ENCODE measurements around the gene DPH1.
"Not testable (repeated sequence)": the region's sequence is repeated elsewhere in the genome, so short reads cannot be mapped to it uniquely, and the experiment has no call there.

DPH1 gene

DNA sequence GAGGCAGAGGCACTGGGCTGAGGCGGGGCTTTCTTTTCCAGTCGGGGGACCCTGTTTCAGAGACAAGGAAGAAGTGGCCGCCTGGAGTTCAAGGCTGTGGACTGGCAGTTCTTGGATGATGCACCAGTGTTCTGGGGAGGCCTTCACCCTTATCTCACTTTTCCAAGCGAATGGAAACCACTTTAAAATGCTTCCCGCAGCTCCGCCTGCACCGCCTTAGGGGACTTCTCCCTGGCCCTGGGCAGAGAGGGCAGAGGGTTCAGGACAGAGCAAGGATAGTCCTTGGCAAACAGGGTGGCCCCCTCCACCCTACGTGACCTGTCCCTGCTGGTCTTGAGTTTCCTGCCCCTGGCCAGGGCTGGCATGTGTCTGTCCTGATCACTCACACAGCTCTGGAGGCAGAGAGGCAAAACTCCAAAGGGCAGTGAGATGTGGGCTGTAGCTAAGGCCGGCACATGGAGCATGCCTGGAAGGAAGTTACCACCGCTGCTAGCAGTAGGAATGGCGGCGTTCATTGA, 25.5 kb upstream of the DPH1 start:
- no peak for DNase-seq

DNA sequence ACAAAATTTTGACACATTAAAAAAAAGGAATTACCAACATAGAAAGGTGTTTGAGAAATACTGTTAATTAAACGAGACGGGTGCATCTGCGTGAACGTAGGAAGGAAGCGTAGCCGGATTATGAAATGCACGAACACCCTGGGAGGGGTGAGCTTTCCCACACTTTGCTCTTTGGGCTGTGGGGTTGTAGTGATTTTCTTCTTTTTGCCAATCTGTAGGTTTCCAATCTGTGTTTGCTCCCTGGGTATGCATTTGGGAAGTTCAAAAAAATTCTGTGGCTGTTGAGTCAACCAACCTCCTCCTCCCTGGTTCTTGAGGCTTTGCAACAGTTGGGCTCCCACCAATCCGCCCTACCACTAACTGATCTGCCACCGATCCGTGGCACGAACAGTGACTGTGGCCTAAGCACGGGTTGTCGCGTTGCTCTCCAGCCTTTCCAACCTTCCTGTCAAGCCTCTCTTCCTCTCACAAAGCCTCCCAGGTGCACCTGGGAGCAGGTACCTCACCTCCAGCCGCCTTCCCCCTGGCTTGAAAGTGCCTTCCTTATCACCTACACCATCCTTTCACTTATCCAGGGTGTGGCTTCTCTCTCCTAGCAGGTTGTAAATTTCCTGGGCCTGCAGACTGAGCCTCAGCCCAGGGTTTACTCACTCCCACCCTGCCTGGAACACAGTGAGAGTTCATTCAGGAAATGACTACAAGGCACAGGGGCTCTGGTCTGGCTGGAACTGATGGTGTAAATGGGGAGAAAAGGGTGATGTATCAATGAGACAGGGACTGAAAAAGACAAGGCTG, 21.4 kb upstream of the DPH1 start:
- DNase-seq: no peak

DNA sequence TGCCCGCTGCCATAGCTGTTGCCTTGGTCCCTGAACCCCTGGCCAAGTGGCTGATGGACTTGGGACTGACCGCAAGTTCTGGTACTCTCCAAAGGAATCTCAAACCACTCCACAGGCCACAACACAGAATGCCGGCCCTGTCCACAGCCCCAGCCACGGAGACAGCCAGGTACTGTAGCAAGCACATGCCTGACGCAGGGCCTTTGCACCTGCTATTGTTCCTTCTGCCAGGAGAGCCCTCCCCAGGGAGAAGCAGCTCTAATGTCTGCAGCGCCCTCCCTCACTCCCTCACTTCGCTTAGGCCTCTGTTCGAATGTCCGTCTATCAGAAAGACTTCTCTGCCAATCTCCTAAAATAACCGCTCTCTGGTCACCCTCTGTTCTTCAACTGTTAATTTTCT, 20.2 kb upstream of the DPH1 start:
- DNase-seq: no peak

DNA sequence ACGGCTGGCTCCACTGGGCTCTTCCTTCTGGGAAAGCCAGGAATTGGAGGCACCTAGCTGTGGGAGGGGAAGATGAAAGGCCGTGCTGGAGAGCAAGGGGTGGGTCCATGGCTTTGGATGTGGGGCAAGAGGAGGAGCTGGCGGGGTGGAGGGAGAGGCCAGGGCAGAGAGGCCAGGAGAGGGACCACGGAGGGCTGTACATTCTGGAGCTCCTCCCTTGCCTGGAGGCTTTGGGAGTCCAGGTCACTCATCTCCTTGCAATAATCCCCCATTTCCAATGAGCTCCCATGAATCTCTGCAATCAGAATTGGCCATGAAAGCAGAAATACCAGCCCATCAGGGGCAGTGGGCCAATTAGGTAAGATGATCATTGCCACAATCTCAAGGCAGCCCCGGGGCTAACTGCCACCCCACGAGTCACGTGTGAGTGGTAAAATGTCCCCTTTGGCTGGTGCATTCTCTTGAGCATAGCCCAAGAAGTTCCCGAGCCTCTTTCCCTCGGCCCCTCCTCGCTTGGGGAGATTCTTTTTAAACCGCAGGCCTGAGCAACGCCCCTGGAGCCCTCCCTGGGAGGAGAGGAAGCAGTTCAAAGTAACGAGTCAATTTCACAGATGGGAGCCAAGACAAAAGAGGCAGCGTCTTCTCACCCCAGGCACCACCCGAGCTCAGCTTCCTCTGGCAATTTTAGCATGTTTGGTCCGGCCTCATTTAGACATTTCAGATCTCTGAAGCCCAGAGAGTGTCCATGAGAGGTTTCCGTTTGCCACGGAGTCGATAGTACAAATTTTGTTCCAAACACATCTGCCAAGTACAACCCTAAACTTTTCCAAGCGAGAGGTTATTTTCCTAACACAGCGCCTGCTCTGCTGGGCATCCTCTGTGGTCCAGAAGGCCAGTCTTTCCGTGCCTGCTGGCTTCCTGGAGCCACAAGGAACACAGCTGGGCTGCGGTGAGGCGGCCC, 18.3 kb upstream of the DPH1 start:
- DNase-seq: no peak

GRCh38 chr17:2012499-2012898, 17.5 kb upstream of the DPH1 start:
- no peak for DNase-seq

- not testable (repeated sequence) for DNase-seq
These were observed 16.5 kb upstream of the DPH1 start for GRCh38 chr17:2013220-2013993.

DNA sequence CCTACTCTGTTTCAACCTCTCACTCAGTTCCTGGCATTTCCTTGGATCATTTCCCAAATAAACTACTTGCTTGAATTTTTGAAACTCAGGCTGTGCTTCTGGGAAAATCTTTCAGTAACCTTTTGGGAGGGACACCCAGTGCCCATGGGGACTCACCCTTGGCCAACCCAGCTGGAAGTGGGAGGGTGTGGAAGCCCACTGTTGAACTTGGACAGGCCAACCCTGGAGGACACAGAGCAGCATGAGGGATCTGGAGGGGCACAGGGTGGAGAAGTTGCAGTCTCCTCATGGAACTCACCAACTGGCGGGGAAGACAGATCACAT, 16.0 kb upstream of the DPH1 start:
- no peak for DNase-seq

- no peak for DNase-seq
These were observed 14.6 kb upstream of the DPH1 start for GRCh38 chr17:2015314-2015713.

- no peak for DNase-seq
These were observed 13.5 kb upstream of the DPH1 start for GRCh38 chr17:2016494-2016893.

GRCh38 chr17:2017274-2017941, 12.5 kb upstream of the DPH1 start:
- DNase-seq: peak in 3 of 58 donors; percentile 17 to 53 (median 36)

DNA sequence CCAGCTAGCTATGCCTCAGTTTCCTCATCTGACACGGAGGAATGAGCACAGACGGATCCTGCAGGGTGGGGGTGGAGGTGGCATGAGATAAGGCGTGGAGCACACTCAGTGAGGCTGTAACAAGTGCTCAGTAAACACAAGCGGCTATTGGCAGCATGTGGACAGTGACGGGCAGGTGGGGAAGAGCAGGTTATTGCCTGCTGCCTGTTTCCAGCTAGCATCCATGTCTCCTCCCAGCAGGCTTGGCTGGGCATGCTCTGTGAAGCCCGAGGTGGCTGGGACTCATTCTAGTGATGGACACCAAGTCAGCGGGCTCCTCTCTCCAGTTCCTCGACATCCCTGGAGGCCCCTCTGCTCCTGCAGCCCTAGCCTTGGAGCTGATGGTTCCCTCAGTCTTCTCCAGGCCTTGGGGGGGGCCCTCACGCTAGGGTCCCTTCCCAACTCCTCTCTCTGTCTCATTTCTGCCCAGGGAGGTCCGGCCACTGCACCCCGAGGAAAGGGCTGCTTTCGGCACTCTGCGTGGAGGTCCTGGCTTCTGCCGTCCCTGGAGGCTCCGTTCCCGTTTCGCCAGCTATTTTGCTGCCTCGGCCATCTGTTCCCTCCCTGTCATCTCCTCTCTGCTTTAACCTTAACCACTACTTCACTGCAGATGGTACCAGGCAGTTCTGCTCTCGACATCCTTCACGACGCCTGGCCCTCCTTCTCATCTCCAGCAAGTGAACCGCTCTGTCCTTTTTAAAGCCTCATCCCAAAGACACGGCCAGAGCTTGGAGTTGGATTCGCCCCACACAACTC, 11.0 kb upstream of the DPH1 start:
- DNase-seq: peak in 3 of 58 donors; percentile 18 to 52 (median 30)

GRCh38 chr17:2019723-2020122, 10.2 kb upstream of the DPH1 start:
- DNase-seq: peak in 1 of 58 donors; percentile 33

- no peak for DNase-seq
These were observed 9.2 kb upstream of the DPH1 start for GRCh38 chr17:2020721-2021120.

GRCh38 chr17:2022647-2023240, 7.2 kb upstream of the DPH1 start:
- DNase-seq: peak in 3 of 58 donors; percentile 32 to 50 (median 40)

GRCh38 chr17:2023256-2023655, 6.7 kb upstream of the DPH1 start:
- DNase-seq: peak in 1 of 58 donors; percentile 74

DNA sequence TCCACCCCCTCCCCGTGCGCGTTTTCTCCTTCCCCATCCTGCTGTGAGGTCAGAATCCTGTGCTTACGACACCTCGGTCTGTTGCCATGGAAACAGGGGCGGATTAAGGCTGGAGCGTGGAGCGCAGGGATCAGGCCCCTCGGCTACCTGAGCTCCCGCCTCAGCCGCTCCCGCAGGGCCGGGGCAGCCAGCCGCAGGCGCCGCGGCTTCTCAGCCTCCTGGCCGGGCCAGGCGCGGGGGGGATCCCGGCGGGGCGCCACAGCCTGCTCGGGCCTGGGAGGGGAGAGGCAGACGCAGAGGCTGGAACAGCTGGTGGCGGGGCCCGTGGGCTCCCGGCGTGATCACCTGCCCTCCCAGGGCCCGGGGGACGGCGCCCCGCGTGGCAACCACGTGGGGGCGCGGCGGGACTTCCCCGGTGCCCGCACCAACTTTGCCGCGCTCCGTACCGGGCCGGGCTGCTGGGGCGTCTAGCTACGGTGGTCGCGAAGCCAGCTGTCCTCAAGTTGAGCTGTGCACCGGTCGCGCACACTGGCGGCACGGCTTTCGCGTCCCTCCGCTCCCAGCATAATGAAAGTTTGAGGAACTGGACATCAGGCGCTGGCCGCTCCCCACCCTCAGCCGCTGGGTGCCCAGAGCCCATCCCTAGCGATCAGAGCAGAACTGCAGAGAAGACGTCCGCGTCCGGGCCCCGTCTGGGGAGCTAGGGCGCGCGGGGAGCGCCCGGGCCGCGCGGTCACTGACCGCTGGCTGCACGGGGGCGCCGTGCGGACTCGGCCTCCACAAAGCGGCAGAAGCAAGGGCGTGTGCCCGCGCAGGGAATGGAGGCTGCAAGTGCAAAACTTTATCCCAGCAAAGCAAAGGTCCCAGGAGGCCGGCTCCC, 6.0 kb upstream of the DPH1 start:
- peak in 18 of 58 donors; percentile 14 to 74 (median 32) for DNase-seq

- DNase-seq: no peak
These were observed 5.3 kb upstream of the DPH1 start for GRCh38 chr17:2024572-2025219.

DNA sequence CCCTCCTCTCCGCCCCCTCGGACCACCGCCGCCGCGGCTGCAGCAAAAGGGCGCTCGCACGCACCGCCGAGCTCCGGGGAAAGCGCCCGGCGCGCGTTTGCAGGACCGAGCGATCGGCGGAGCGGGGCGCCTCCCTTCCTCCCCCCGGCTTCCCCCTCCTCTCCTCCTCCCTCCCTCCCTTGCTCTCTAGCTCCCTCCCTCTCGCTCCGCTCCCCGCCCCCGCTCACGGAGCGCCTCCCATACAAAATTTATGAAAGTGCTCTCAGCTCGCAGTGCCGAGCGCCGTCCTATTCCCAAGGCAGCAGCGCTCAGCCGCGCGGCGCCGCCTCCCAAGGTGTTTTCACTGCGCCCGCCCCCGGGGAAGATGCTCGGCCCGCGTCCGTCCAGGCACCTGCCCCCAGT, 4.7 kb upstream of the DPH1 start, which contains the start of gene RTN4RL1:
Gene RTN4RL1 (minus strand): TSS at position 115 of the 402 bp plus-strand sequence. CDS start 469 bp downstream, outside the sequence.
- DNase-seq: peak in 48 of 58 donors; percentile 14 to 88 (median 58)
